ENCODE data around the gene FAF2.

Gene FAF2

DNA sequence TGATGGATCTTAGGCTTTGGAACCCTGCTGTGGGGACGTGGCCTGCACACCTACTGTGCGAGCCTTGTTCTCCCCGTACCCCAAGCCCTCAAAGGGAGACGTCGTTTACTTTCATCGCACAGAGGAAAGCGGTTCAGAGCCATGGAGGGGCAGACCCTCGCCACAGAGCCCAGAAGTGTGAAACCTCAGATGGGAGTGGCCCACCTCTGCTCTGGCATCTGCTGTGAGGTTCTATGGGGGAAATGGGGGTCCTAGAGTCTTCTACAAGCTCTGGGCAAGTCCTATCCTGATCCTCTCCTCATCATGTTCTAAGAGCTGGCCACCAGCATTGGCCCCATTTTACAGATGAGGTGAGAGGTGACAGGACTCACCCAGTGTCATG, 92.8 kb downstream of the FAF2 start:
- no peak overlapping the region for H3K27ac ChIP-seq (ENCODE audit: low read depth, low read length)
- H3K36me3 ChIP-seq (ENCODE audit: control insufficient read depth, insufficient read depth, low read length), result no peaks in the 10 kb centered on the region
- H3K27me3 ChIP-seq (ENCODE audit: control insufficient read depth, insufficient read depth, low read length), result no peaks in the 10 kb centered on the region
- H3K4me1 ChIP-seq (ENCODE audit: control insufficient read depth, insufficient read depth, low read length), result peaks cover 20% of the 10 kb centered on the region
- H3K4me3 ChIP-seq (ENCODE audit: low read depth, low read length), result peak overlapping the region; percentile 81; the same call in 1 of the 2 replicates
- peak overlapping the region; percentile 8 for H3K9ac ChIP-seq (ENCODE audit: low read length)
- H3K9me3 ChIP-seq (ENCODE audit: control insufficient read depth, insufficient read depth, low read depth, low read length), result no peaks in the 10 kb centered on the region

DNA sequence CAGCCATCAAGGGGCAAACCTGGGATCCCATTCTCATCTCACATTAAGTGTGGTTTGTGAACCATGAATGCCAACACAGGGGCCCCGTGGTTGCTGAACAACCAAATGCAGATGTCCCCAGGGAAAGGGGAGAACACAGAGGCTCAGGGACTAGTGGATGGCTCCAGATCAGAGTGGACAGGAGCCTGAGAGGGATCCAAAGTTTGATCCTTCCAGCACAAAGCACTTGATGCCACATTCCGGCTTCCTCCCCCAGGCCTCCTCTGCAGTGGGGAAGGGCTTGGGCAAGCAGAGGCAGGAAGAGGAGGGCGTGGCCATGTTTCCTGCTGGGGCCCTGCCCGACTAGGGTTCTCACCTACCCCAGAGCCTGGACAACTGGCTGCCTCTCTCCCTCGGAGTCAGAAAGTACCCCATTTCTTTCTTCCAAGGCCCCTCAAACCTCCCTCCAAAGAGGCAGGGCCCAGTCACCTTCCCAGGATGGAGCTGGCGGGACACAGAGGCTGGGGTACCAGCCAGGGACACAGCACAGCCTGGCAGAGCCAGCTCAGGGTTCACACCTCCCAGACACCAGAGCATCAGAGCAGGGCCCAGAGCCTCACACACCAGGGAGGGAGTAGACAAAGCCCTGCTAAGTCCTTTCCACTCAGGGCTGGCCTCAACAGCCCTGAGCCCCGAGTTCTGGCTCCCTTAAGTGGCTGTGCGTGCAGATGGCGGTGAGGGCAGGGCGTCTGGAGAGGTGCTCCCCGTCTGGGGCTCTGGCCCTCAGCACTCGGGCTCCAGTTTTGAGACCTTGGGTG, 93.4 kb downstream of the FAF2 start:
- no peaks in the 10 kb centered on the region for H3K36me3 ChIP-seq (ENCODE audit: control insufficient read depth, insufficient read depth, low read length)
- no peaks in the 10 kb centered on the region for H3K27me3 ChIP-seq (ENCODE audit: control insufficient read depth, insufficient read depth, low read length)
- peaks cover 20% of the 10 kb centered on the region for H3K4me1 ChIP-seq (ENCODE audit: control insufficient read depth, insufficient read depth, low read length)
- no peaks in the 10 kb centered on the region for H3K9me3 ChIP-seq (ENCODE audit: control insufficient read depth, insufficient read depth, low read depth, low read length)
- peak overlapping the region; percentile 41 for H3K9ac ChIP-seq (ENCODE audit: low read length)
- peak overlapping the region; percentile 81 for H3K4me3 ChIP-seq (ENCODE audit: low read depth, low read length)
- no peak overlapping the region; the same call in 1 of the 2 replicates for H3K27ac ChIP-seq (ENCODE audit: low read depth, low read length)

DNA sequence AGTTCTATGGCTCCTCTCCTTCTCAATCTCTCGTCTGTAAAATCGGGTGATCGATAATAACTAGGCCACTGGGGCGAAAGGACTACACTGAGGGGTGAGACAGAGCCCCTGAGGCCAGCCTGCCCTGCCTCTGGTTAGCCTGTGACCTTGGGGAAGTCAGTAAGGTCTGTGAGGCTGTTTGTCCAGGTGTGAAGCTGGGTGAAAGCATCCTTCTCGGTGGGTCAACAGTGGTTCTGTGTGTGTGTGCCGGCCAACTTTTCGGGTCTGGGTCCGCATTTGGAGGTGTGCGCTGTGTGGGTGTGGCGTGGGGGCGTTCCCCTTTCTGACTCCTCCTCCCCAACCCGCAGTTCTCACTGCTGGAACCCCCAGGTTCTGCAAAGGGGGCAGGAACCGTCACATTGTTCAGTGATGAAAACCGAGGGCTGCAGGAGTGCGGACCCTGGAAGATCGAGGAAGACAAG, 94.0 kb downstream of the FAF2 start:
- Histone ChIP-seq H3K27me3 (ENCODE audit: control insufficient read depth, insufficient read depth, low read length) (no peaks in the 10 kb centered on the region), H3K27ac (ENCODE audit: low read depth, low read length) (no peak overlapping the region; the same call in 1 of the 2 replicates), H3K4me1 (ENCODE audit: control insufficient read depth, insufficient read depth, low read length) (peaks cover 20% of the 10 kb centered on the region), H3K9ac (ENCODE audit: low read length) (peak overlapping the region; percentile 74), H3K36me3 (ENCODE audit: control insufficient read depth, insufficient read depth, low read length) (no peaks in the 10 kb centered on the region), H3K4me3 (ENCODE audit: low read depth, low read length) (peak overlapping the region; percentile 81), H3K9me3 (ENCODE audit: control insufficient read depth, insufficient read depth, low read depth, low read length) (no peaks in the 10 kb centered on the region)

DNA sequence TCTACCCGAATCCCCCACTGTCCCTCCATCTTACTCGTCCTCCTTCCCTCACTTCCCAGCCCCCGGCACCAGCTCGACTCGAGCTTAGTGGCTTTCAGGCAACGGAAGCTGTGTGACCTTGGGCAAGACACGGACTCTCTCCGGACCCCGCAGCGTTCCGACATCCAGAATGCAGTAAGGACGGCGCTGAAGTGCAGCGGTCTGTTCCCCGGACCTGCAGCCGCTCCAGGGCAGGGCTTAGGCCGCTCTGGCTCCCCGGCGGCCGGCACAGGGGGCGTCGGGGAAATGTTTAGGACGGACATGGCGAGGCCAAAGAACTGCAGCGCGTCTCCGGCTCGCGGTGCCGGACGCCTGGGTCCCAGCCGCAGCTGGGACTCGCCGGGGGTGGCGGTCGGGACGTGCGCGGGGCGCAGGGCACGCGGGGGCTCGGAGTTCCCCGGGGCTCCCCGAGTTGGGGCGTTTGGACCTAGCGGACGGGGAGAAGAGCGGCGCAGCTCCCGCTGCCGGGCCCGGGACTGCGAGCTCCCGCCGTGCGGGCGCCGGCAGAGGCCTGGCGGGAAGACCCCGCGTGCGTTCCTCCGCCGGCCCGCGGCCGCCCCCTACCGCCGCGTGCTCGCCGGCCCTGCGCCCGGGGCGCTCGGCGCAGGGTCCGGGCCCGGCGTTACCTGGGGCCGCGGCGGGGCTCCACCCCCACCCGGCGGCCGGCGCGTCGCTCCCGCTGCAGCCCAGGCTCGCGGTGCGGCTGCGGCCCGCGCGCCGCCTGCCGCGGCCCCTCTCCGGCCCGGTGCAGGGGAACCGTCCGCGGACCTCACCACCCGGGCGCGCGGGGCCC, 94.6 kb downstream of the FAF2 start:
- Histone ChIP-seq H3K9ac (ENCODE audit: low read length) (peak overlapping the region; percentile 74), H3K27me3 (ENCODE audit: control insufficient read depth, insufficient read depth, low read length) (no peaks in the 10 kb centered on the region), H3K36me3 (ENCODE audit: control insufficient read depth, insufficient read depth, low read length) (no peaks in the 10 kb centered on the region), H3K4me1 (ENCODE audit: control insufficient read depth, insufficient read depth, low read length) (peaks cover 20% of the 10 kb centered on the region), H3K27ac (ENCODE audit: low read depth, low read length) (peak overlapping the region; percentile 46; the same call in 1 of the 2 replicates), H3K4me3 (ENCODE audit: low read depth, low read length) (peak overlapping the region; percentile 81), H3K9me3 (ENCODE audit: control insufficient read depth, insufficient read depth, low read depth, low read length) (no peaks in the 10 kb centered on the region)

DNA sequence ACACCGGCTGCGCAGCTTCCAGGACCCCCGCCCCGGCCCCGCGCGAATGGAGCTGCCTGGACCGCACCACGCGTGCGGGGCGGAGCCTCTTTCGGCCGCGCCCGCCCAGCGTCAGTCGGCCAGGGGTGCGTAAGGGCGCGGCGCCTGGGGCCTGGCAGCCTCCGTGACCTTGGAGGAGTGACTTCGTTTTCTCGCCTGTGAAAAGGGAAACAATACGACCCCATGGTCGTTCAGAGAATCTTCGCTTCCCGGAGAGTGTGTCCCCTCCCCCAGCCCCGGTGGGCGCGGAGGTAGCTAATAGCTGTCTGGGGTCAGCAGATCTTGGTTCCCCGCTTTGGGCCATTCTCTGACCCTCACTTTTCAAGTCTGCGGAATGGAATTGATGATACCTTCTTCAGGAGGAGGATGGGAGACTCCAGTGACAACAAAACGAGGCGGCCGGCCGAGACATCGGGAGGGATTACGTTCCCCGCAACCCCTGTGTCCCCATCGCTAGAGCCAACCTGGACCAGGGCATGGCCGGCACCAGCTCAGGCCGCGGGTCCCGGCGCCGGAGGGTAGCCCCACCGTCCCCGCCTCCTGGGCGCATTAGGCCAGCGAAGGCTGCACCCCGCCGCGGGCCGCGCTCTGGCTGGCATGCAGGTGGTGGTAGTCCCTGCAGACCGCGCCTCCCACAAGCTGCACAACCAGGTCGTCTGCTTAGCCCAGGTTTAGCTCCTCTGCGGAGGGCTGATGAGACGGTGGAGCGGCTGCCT, 95.4 kb downstream of the FAF2 start:
- Histone ChIP-seq H3K9me3 (ENCODE audit: control insufficient read depth, insufficient read depth, low read depth, low read length) (no peaks in the 10 kb centered on the region), H3K9ac (ENCODE audit: low read length) (peak overlapping the region; percentile 61), H3K36me3 (ENCODE audit: control insufficient read depth, insufficient read depth, low read length) (no peaks in the 10 kb centered on the region), H3K27ac (ENCODE audit: low read depth, low read length) (no peak overlapping the region), H3K27me3 (ENCODE audit: control insufficient read depth, insufficient read depth, low read length) (no peaks in the 10 kb centered on the region), H3K4me1 (ENCODE audit: control insufficient read depth, insufficient read depth, low read length) (peaks cover 20% of the 10 kb centered on the region), H3K4me3 (ENCODE audit: low read depth, low read length) (peak overlapping the region; percentile 81)

DNA sequence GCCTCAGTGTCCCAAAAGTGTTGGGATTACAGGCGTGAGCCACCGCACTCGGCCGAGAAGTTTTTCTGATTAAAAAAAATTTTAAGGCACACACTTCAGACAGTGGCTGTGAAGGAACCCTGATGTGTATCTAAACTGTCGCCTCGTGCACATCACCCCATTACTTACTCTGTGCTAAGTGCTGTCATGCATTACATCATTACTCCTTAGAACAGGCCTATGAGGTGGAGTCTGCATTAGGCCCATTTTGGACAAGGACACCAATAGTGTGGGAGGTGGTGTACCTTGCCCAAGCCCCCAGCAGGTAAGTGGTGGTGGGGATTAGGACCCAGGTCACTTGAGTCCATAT, 97.2 kb downstream of the FAF2 start:
- H3K27me3 ChIP-seq (ENCODE audit: control insufficient read depth, insufficient read depth, low read length), result no peaks in the 10 kb centered on the region
- no peak overlapping the region for H3K9ac ChIP-seq (ENCODE audit: low read length)
- H3K36me3 ChIP-seq (ENCODE audit: control insufficient read depth, insufficient read depth, low read length), result no peaks in the 10 kb centered on the region
- no peak overlapping the region for H3K27ac ChIP-seq (ENCODE audit: low read depth, low read length)
- H3K9me3 ChIP-seq (ENCODE audit: control insufficient read depth, insufficient read depth, low read depth, low read length), result no peaks in the 10 kb centered on the region
- no peak overlapping the region for H3K4me3 ChIP-seq (ENCODE audit: low read depth, low read length)
- peaks cover 18% of the 10 kb centered on the region for H3K4me1 ChIP-seq (ENCODE audit: control insufficient read depth, insufficient read depth, low read length)

DNA sequence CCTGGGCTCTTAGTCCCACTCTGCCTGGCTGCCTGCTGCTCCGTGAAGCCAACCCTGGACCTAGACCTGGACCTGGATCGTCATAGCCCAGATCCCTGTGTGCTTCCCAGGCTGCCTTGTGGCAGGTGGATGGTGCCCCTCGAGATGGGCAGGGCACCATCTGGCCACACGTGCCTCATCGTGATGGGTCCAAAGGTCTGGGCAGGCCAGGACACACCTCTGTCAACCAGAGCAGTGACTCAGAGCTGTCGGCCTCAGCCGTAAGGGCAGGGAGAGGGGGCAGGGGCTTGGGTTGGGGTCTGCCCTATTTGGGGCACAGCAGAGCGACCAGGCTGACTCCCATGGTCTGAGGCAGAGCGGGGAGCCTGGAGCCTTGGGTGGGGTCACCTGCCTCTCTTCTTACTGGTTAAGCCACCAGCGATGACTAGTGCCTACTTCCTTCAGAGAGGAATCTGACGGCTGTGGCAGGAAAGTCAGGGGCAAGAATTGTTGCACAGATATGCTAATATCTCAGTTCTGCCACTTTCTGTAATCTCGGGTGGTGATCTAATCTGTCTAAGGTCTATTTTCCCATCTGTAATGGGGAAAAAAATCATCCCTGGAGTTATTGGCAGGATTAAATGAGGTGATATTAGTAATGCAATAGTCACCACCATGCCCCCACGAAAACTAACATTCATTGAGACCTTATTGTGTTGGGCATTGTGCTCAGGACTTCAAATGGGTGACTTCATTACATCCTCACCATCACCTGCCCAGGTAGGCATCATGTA, 97.7 kb downstream of the FAF2 start:
- Histone ChIP-seq H3K27me3 (ENCODE audit: control insufficient read depth, insufficient read depth, low read length) (no peaks in the 10 kb centered on the region), H3K4me1 (ENCODE audit: control insufficient read depth, insufficient read depth, low read length) (peaks cover 12% of the 10 kb centered on the region), H3K36me3 (ENCODE audit: control insufficient read depth, insufficient read depth, low read length) (no peaks in the 10 kb centered on the region), H3K9ac (ENCODE audit: low read length) (no peak overlapping the region), H3K4me3 (ENCODE audit: low read depth, low read length) (no peak overlapping the region), H3K27ac (ENCODE audit: low read depth, low read length) (no peak overlapping the region), H3K9me3 (ENCODE audit: control insufficient read depth, insufficient read depth, low read depth, low read length) (no peaks in the 10 kb centered on the region)

DNA sequence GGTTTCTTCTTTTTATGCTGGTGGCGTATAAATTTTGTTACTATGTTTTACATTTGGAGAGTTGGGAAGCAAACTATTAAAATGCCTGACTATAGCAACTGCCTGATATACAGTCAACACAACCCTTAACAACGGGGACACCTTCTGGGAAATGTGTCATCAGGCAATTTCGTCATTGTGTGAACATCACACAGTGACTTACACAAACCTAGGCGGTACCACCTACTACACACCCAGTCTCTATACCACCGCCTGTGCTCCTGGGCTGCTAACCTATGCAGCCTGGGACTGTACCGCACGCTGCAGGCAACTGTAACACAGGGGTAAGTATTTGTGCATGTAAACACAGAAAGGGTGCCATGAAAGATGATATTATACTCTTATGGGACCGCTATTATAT, 99.6 kb downstream of the FAF2 start:
- Histone ChIP-seq H3K27ac (ENCODE audit: low read depth, low read length) (no peak overlapping the region), H3K36me3 (ENCODE audit: control insufficient read depth, insufficient read depth, low read length) (no peaks in the 10 kb centered on the region), H3K27me3 (ENCODE audit: control insufficient read depth, insufficient read depth, low read length) (peaks cover 2% of the 10 kb centered on the region; the same call in 1 of the 2 replicates), H3K9me3 (ENCODE audit: control insufficient read depth, insufficient read depth, low read depth, low read length) (no peaks in the 10 kb centered on the region), H3K9ac (ENCODE audit: low read length) (no peak overlapping the region), H3K4me3 (ENCODE audit: low read depth, low read length) (no peak overlapping the region), H3K4me1 (ENCODE audit: control insufficient read depth, insufficient read depth, low read length) (peaks cover 1% of the 10 kb centered on the region; the same call in 1 of the 2 replicates)

DNA sequence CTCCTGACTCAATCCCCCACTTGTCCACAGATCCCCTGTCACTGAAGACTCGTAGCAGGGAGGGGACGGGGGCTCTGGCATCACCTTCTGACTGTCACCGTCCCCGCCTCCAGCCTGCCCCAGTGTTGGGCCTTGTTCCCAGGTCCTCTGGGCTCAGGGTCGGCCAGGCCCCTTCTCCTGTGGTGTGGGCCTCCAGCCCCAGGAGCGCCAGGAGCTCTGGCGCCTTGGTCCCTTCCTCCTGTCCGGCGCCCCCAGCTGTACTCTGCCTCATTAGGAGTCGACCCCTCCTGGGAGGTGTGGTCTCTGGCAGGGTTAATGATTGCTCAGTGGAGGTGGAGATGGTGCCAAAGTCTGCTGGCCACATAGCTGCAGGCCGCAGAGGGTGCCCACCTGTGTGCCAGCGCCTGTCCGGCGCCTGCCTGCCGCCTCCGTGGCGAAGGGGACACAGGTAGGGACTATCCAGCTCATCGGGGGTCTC, 100.8 kb downstream of the FAF2 start, which contains the start of gene CDHR2:
CDHR2 (plus strand) TSS at position 376 of the 478 bp plus-strand sequence. CDS start 16,011 bp downstream, outside the sequence.
- H3K4me3 ChIP-seq (ENCODE audit: low read depth, low read length), result no peak within 1 kb of the TSS
- H3K27ac ChIP-seq (ENCODE audit: low read depth, low read length), result no peak within 1 kb of the TSS
- peaks cover 12% of the 10 kb centered on the region; the same call in 1 of the 2 replicates for H3K4me1 ChIP-seq (ENCODE audit: control insufficient read depth, insufficient read depth, low read length)

DNA sequence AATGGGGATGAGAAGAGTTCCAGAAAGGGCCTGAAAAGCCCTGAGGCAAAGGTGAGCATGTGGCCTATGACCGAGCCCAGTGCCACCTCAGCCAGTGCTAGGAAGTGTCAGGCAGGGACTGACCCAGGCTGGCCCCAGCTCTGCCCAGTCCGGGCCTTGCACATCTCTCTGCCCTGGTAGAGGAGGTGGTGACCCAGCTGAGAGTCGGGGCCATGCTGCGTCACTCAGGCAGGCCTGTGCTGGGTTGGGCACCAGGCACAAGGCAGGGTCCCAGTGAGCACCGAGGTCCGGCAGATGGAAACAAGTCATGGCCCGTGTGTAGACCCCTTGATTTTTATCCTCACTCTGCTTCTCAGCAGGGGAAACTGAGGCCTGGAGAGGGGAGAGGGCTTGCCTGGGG, 101.7 kb downstream of the FAF2 start:
- no peaks in the 10 kb centered on the region for H3K9me3 ChIP-seq (ENCODE audit: control insufficient read depth, insufficient read depth, low read depth, low read length)
- peaks cover 12% of the 10 kb centered on the region; the same call in 1 of the 2 replicates for H3K4me1 ChIP-seq (ENCODE audit: control insufficient read depth, insufficient read depth, low read length)
- no peaks in the 10 kb centered on the region for H3K36me3 ChIP-seq (ENCODE audit: control insufficient read depth, insufficient read depth, low read length)
- H3K27ac ChIP-seq (ENCODE audit: low read depth, low read length), result no peak overlapping the region
- H3K27me3 ChIP-seq (ENCODE audit: control insufficient read depth, insufficient read depth, low read length), result peaks cover 11% of the 10 kb centered on the region; the same call in 1 of the 2 replicates
- no peak overlapping the region for H3K9ac ChIP-seq (ENCODE audit: low read length)
- H3K4me3 ChIP-seq (ENCODE audit: low read depth, low read length), result no peak overlapping the region

More for the DNA sequence above, 100.8 kb downstream of the FAF2 start, which contains the start of gene CDHR2:
- H3K27me3 ChIP-seq (ENCODE audit: control insufficient read depth, insufficient read depth, low read length), result peaks cover 11% of the 10 kb centered on the region; the same call in 1 of the 2 replicates
- H3K36me3 ChIP-seq (ENCODE audit: control insufficient read depth, insufficient read depth, low read length), result no peaks in the 10 kb centered on the region
- H3K9ac ChIP-seq (ENCODE audit: low read length), result no peak within 1 kb of the TSS
- no peaks in the 10 kb centered on the region for H3K9me3 ChIP-seq (ENCODE audit: control insufficient read depth, insufficient read depth, low read depth, low read length)
